ENCODE data around the gene SAG.

Gene SAG

GRCh38 chr2:233317196-233317943 lies 9.8 kb downstream of the SAG start:
- no peak overlapping the region for H3K4me3 ChIP-seq (replicated peaks; ENCODE audit: low read depth, low read length)
- peak; percentile 13 for DNase-seq (ENCODE audit: low read depth)
- no peak for TF ChIP-seq CTCF (IDR thresholded peaks at IDR 0.05; ENCODE audit: low read length, missing control alignments)

- no peak overlapping the region for H3K4me3 ChIP-seq (replicated peaks; ENCODE audit: low read depth, low read length)
- no peak for DNase-seq (ENCODE audit: low read depth)
- no peak for TF ChIP-seq CTCF (IDR thresholded peaks at IDR 0.05; ENCODE audit: low read length, missing control alignments)
Measured at GRCh38 chr2:233319256-233319655, 11.6 kb downstream of the SAG start.

- no peak for TF ChIP-seq CTCF (IDR thresholded peaks at IDR 0.05; ENCODE audit: low read length, missing control alignments)
- H3K4me3 ChIP-seq (replicated peaks; ENCODE audit: low read depth, low read length), result no peak overlapping the region
- no peak for DNase-seq (ENCODE audit: low read depth)
Measured at GRCh38 chr2:233320470-233320869, 12.9 kb downstream of the SAG start.

GRCh38 chr2:233321166-233321565 lies 13.6 kb downstream of the SAG start:
- no peak for TF ChIP-seq CTCF (IDR thresholded peaks at IDR 0.05; ENCODE audit: low read length, missing control alignments)
- no peak for DNase-seq (ENCODE audit: low read depth)
- H3K4me3 ChIP-seq (replicated peaks; ENCODE audit: low read depth, low read length), result no peak overlapping the region

GRCh38 chr2:233323851-233324250 lies 16.2 kb downstream of the SAG start:
- TF ChIP-seq CTCF (IDR thresholded peaks at IDR 0.05; ENCODE audit: low read length, missing control alignments), result no peak
- no peak overlapping the region for H3K4me3 ChIP-seq (replicated peaks; ENCODE audit: low read depth, low read length)
- no peak for DNase-seq (ENCODE audit: low read depth)

GRCh38 chr2:233325256-233325655 lies 17.6 kb downstream of the SAG start:
- no peak for DNase-seq (ENCODE audit: low read depth)
- H3K4me3 ChIP-seq (replicated peaks; ENCODE audit: low read depth, low read length), result no peak overlapping the region
- TF ChIP-seq CTCF (IDR thresholded peaks at IDR 0.05; ENCODE audit: low read length, missing control alignments), result no peak

GRCh38 chr2:233325814-233326213 lies 18.2 kb downstream of the SAG start:
- no peak for TF ChIP-seq CTCF (IDR thresholded peaks at IDR 0.05; ENCODE audit: low read length, missing control alignments)
- DNase-seq (ENCODE audit: low read depth), result no peak
- no peak overlapping the region for H3K4me3 ChIP-seq (replicated peaks; ENCODE audit: low read depth, low read length)

Data from fibroblast of pulmonary artery (primary cell).